A549 (cell line): Measurements from ENCODE around the gene ZNF536. TPM values are rescaled to one million over a fixed set of nuclear protein-coding genes. Genes with fewer than 3 reads are reported as not detected.

Experiments
- ATAC-seq, 2 experiments: fragments of 200-7000 bp in 1 of 2; fragments of >200 bp in 1 of 2; cut with Nextera tagmentation in 1 of 2; cut with Tn5 transposase in 1 of 2; 3 replicates each; pipeline versions ENCODE4 v1.8.0 to v1.9.1; 2018 to 2020; ENCODE audit warnings: mild to moderate bottlenecking in 1 of 2, moderate library complexity in 1 of 2
- CTCF ChIA-PET: fragments of 300-600 bp; sonication (Branson Sonifier 250); formaldehyde crosslinking; extraction: SDS; loops from one replicate; lab custom pipeline; 2021; ENCODE audit warnings: antibody characterized with exemption, inconsistent platforms; lab: Yijun Ruan, JAX
- POLR2A ChIA-PET: fragments of 350-600 bp; formaldehyde crosslinking; extraction: SDS; loops from one replicate; lab custom pipeline; 2021; ENCODE audit warnings: antibody characterized with exemption, inconsistent platforms; lab: Yijun Ruan, JAX
- DNase-seq, 2 experiments: peaks; one replicate each; pipeline versions ENCODE4 v3.0.0 to v3.0.0-alpha.2; 2011 to 2016; ENCODE audit warnings: low read depth in 1 of 2, low spot score in 1 of 2
- FAIRE-seq: peaks from 2 replicates; lab custom pipeline; 2011; peaks lifted over from hg19 to GRCh38; lab: Jason Lieb, UNC
- H3K27ac ChIP-seq, 2 experiments: fragments of >200 bp; sonication (Bioruptor Twin); formaldehyde crosslinking; 3 replicates each; pipeline ENCODE4 v1.5.1; 2016 to 2017
- H3K4me1 ChIP-seq: fragments of >200 bp; sonication (Bioruptor Twin); formaldehyde crosslinking; 3 replicates; pipeline ENCODE4 v1.6.1; 2016
- H3K4me2 ChIP-seq: fragments of >200 bp; sonication (Bioruptor Twin); formaldehyde crosslinking; 3 replicates; pipeline ENCODE4 v1.6.1; 2016
- H3K4me3 ChIP-seq: fragments of >200 bp; sonication (Bioruptor Twin); formaldehyde crosslinking; 3 replicates; pipeline ENCODE4 v1.5.1; 2016
- H3K9me3 ChIP-seq: fragments of >200 bp; sonication (Bioruptor Twin); formaldehyde crosslinking; 3 replicates; pipeline ENCODE4 v1.6.1; 2016
- CHD2 ChIP-seq: fragments of 150-350 bp; IDR thresholded peaks from 2 replicates; pipeline ENCODE4 v1.6.1; 2014; ENCODE audit warnings: low read length; ENCODE audit not compliant: partially characterized antibody
- CHD4 ChIP-seq: fragments of 200-600 bp; sonication (generic); IDR thresholded peaks from 2 replicates; pipeline ENCODE4 v1.6.1; 2016; ENCODE audit warnings: antibody characterized with exemption, mild to moderate bottlenecking, borderline replicate concordance
- EHMT2 ChIP-seq: fragments of 200-600 bp; sonication (generic); IDR thresholded peaks from 2 replicates; pipeline ENCODE4 v1.6.1; 2016; ENCODE audit warnings: antibody characterized with exemption, low read depth, mild to moderate bottlenecking, moderate library complexity
- ESRRA ChIP-seq: fragments of 150-350 bp; IDR thresholded peaks from 2 replicates; pipeline ENCODE4 v1.6.1; 2014; ENCODE audit warnings: mild to moderate bottlenecking, low read length, borderline replicate concordance
- GATA3 ChIP-seq: IDR thresholded peaks from 2 replicates; pipeline ENCODE4 v1.6.1; 2012; ENCODE audit warnings: borderline replicate concordance
- HOXA7 ChIP-seq: fragments of 250-450 bp; sonication (Bioruptor Pico); IDR thresholded peaks from 2 replicates; pipeline ENCODE4 v1.5.0; 2020; ENCODE audit warnings: mild to moderate bottlenecking, moderate library complexity
- JUNB ChIP-seq: fragments of >200 bp; sonication (Bioruptor Twin); formaldehyde crosslinking; IDR thresholded peaks from 2 replicates; pipeline ENCODE4 v1.6.1; 2016
- MAFK ChIP-seq: fragments of 450-650 bp; IDR thresholded peaks from 2 replicates; pipeline ENCODE4 v1.6.1; 2014; ENCODE audit not compliant: partially characterized antibody
- MAZ ChIP-seq: fragments of 150-350 bp; IDR thresholded peaks from 2 replicates; pipeline ENCODE4 v1.6.1; 2014; ENCODE audit warnings: antibody characterized with exemption, low read depth, low read length, borderline replicate concordance
- MYC ChIP-seq: IDR thresholded peaks from 2 replicates; pipeline ENCODE4 v1.6.1; 2012; ENCODE audit warnings: mild to moderate bottlenecking, inconsistent platforms, low read length, improper control_type of control experiment, borderline replicate concordance
- NR3C1 ChIP-seq: fragments of >200 bp; sonication (Bioruptor Twin); formaldehyde crosslinking; IDR thresholded peaks from 3 replicates; pipeline ENCODE4 v1.6.1; 2017
- PHF8 ChIP-seq: fragments of 200-600 bp; sonication (generic); IDR thresholded peaks from 2 replicates; pipeline ENCODE4 v1.6.1; 2016; ENCODE audit warnings: low read depth, mild to moderate bottlenecking, antibody characterized with exemption, moderate library complexity, borderline replicate concordance
- POLR2A ChIP-seq: IDR thresholded peaks from 2 replicates; pipeline ENCODE4 v1.6.1; 2012; ENCODE audit warnings: mild to moderate bottlenecking, low read length
- RAD21 ChIP-seq, 2 experiments: fragments of >200 bp in 1 of 2; sonication (Bioruptor Twin) in 1 of 2; formaldehyde crosslinking in 1 of 2; IDR thresholded peaks in 1 of 2; conservative IDR thresholded peaks in 1 of 2; 2 replicates in 1 of 2; 3 replicates in 1 of 2; pipeline ENCODE4 v1.6.1; 2012 to 2018; ENCODE audit warnings: inconsistent platforms in 1 of 2
- RARB ChIP-seq: fragments of 250-450 bp; sonication (Bioruptor Pico); IDR thresholded peaks from 2 replicates; pipeline ENCODE4 v1.8.0; 2021; ENCODE audit warnings: mild to moderate bottlenecking, moderate library complexity
- RCOR1 ChIP-seq: fragments of 150-350 bp; IDR thresholded peaks from 2 replicates; pipeline ENCODE4 v1.6.1; 2014; ENCODE audit warnings: antibody characterized with exemption, low read length, low read depth
- RFX5 ChIP-seq: fragments of 450-650 bp; IDR thresholded peaks from 2 replicates; pipeline ENCODE4 v1.7.1; 2014; ENCODE audit warnings: antibody characterized with exemption, mild to moderate bottlenecking, moderate library complexity
- RNF2 ChIP-seq: fragments of 200-600 bp; sonication (generic); IDR thresholded peaks from 2 replicates; pipeline ENCODE4 v1.6.1; 2016; ENCODE audit warnings: low read depth, mild to moderate bottlenecking, antibody characterized with exemption, moderate library complexity, borderline replicate concordance
- SMC3 ChIP-seq: fragments of >200 bp; sonication (Bioruptor Twin); formaldehyde crosslinking; IDR thresholded peaks from 3 replicates; pipeline ENCODE4 v1.6.1; 2018; ENCODE audit warnings: inconsistent platforms
- TFCP2L1 ChIP-seq: fragments of 250-450 bp; sonication (Bioruptor Pico); IDR thresholded peaks from 2 replicates; pipeline ENCODE4 v1.5.0; 2021; ENCODE audit warnings: mild to moderate bottlenecking
- WGBS: methylation state at CpG from one replicate; pipeline ENCODE4 v1.1.6; 2017; ENCODE audit errors: missing lambda C conversion rate; 5-methylcytosine and 5-hydroxymethylcytosine counted together
- polyA plus RNA-seq, 4 experiments: library from polyadenylated mRNA; depleted of rRNA in 3 of 4; stranded (reverse); fragments of >200 nt; fragmentation: RNase III in 1 of 4; extraction: RNeasy Plus Mini Kit Qiagen cat#74134 plus additional on column Dnase treatment in 1 of 4; gene quantifications; 2 replicates in 3 of 4; 3 replicates in 1 of 4; pipeline ENCODE4 v1.2.3, GENCODE V29; 2011 to 2017
- TF ChIP-seq, protein P1 (sequence below): IDR thresholded peaks from 2 replicates; pipeline ENCODE4 v1.6.1; 2012; ENCODE audit warnings: low read depth, borderline replicate concordance
- TF ChIP-seq, protein P2 (sequence below): fragments of 450-650 bp; IDR thresholded peaks from 2 replicates; pipeline ENCODE4 v1.6.1; 2014; ENCODE audit warnings: antibody characterized with exemption
- TF ChIP-seq, protein P3 (sequence below): fragments of >200 bp; sonication (Bioruptor Twin); formaldehyde crosslinking; IDR thresholded peaks from 3 replicates; pipeline ENCODE4 v1.6.1; 2016
- TF ChIP-seq, protein P4 (sequence below): fragments of >200 bp; sonication (Bioruptor Twin); formaldehyde crosslinking; IDR thresholded peaks from 2 replicates; pipeline ENCODE4 v1.6.1; 2016
- TF ChIP-seq, protein P5 (sequence below): IDR thresholded peaks from 2 replicates; pipeline ENCODE4 v1.6.1; 2012
- TF ChIP-seq, protein P6 (sequence below): fragments of 150-350 bp; IDR thresholded peaks from 2 replicates; pipeline ENCODE4 v1.6.1; 2014; ENCODE audit warnings: low read depth, mild to moderate bottlenecking, low read length

Gene ZNF536
- polyA plus RNA-seq, 2 of the 4 experiments (the other 2 are of a cell fraction) = not detected

DNA sequence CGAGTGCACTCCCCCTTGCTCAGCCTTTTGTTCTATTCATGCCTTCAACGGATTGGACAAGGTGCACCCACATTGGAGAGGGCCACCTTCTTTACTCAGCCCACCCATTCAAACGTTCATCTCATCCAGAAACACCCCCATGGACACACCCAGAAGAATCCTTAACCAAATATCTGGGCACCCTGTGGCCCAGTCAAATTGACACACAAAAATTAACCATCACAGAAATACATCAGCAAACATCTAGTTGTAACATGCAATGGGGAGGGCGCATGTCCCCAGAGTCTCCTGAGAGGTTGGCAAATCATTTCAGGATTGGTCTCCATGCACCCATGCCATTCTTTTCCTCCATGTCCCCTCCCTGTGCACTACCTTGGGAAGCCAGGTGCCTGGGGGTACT is 167.1 kb downstream of the ZNF536 start:
- Histone ChIP-seq H3K4me1 (no peaks in the 10 kb centered on the region), H3K4me2 (no peak overlapping the region), H3K27ac (no peak overlapping the region), H3K9me3 (peaks cover 2% of the 10 kb centered on the region; the same call in 1 of the 3 replicates), H3K4me3 (no peak overlapping the region)
- no peak for TF ChIP-seq JUNB
- TF ChIP-seq, protein P1, sequence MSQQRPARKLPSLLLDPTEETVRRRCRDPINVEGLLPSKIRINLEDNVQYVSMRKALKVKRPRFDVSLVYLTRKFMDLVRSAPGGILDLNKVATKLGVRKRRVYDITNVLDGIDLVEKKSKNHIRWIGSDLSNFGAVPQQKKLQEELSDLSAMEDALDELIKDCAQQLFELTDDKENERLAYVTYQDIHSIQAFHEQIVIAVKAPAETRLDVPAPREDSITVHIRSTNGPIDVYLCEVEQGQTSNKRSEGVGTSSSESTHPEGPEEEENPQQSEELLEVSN = no peak
- TF ChIP-seq RFX5 = no peak
- no peak for TF ChIP-seq EHMT2
- no peak for TF ChIP-seq NR3C1
- TF ChIP-seq ESRRA = no peak
- no peak for TF ChIP-seq RCOR1
- TF ChIP-seq, protein P2, sequence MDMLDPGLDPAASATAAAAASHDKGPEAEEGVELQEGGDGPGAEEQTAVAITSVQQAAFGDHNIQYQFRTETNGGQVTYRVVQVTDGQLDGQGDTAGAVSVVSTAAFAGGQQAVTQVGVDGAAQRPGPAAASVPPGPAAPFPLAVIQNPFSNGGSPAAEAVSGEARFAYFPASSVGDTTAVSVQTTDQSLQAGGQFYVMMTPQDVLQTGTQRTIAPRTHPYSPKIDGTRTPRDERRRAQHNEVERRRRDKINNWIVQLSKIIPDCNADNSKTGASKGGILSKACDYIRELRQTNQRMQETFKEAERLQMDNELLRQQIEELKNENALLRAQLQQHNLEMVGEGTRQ = no peak
- TF ChIP-seq CHD4 = no peak
- CTCF ChIA-PET = no interaction called here
- FAIRE-seq = peak; percentile 7
- no peak for DNase-seq
- POLR2A ChIA-PET = no interaction called here
- WGBS = 8% methylated on average over 4 of the region's 4 CpGs
- ATAC-seq = no peak

DNA sequence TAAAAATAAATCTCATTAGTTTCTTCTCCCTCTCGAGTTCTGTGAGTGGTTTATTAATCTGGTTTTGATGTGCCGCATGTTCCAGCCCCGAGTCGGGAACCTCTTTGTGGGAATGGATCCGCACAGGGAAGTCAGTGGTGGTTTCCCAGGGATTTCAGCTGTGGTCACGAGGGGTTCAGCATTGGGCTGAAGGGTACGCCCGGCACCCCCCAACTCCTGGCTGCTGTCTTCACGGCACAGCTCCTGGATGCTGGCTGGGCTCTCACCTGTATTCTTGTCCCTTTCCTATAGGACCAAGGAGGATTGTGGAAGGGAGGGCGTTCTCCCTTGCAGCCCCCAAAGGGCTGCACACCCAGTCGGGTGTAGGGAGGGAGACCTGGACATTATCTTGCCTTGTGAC is 167.8 kb downstream of the ZNF536 start:
- POLR2A ChIA-PET = no interaction called here
- TF ChIP-seq GATA3 (no peak), RNF2 (no peak), CHD4 (no peak), RARB (CRISPR knock-in tag) (no peak), RAD21 (conservative IDR thresholded peaks at IDR 0.05 in 1 of 2, IDR thresholded peaks at IDR 0.05 in 1 of 2) (no peak), POLR2A (no peak), SMC3 (no peak), MAFK (no peak), MYC (no peak)
- TF ChIP-seq, protein P3, sequence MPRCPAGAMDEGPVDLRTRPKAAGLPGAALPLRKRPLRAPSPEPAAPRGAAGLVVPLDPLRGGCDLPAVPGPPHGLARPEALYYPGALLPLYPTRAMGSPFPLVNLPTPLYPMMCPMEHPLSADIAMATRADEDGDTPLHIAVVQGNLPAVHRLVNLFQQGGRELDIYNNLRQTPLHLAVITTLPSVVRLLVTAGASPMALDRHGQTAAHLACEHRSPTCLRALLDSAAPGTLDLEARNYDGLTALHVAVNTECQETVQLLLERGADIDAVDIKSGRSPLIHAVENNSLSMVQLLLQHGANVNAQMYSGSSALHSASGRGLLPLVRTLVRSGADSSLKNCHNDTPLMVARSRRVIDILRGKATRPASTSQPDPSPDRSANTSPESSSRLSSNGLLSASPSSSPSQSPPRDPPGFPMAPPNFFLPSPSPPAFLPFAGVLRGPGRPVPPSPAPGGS = no peak
- CTCF ChIA-PET = no interaction called here
- DNase-seq (no peak), ATAC-seq (no peak), FAIRE-seq (no peak)
- WGBS = 16% methylated on average over 11 of the region's 11 CpGs
- Histone ChIP-seq H3K9me3 (peaks cover 2% of the 10 kb centered on the region; the same call in 1 of the 3 replicates), H3K27ac (no peak overlapping the region), H3K4me3 (no peak overlapping the region), H3K4me2 (no peak overlapping the region), H3K4me1 (no peaks in the 10 kb centered on the region)

DNA sequence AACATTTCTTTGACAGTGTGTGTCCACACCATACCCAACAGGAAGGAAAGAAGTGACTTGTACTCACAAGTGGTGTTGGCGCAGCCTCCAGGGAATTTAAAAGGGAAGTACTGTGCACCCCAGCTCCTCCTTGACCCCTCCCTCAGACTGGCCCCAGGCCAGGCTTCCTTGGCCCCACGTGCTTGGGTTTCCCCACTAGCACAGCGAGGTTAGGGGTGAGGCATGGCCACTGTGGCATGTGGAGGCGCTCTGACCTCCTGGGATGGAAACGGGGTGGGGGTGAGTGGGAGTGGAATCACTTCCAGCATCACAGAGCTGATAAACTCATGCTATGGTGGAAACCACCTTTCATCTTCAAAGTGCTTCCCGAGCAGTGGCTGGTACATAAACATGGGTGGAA is 168.6 kb downstream of the ZNF536 start:
- H3K27ac ChIP-seq = no peak overlapping the region
- H3K4me1 ChIP-seq = no peaks in the 10 kb centered on the region
- no peak overlapping the region for H3K4me2 ChIP-seq
- POLR2A ChIA-PET = no interaction called here
- CTCF ChIA-PET = no interaction called here
- H3K4me3 ChIP-seq = no peak overlapping the region
- DNase-seq (no peak), ATAC-seq (no peak), FAIRE-seq (no peak)
- 20% methylated on average over 6 of the region's 6 CpGs for WGBS
- H3K9me3 ChIP-seq = peaks cover 2% of the 10 kb centered on the region; the same call in 1 of the 3 replicates
- no peak for TF ChIP-seq RARB (CRISPR knock-in tag)
- TF ChIP-seq, protein P4, sequence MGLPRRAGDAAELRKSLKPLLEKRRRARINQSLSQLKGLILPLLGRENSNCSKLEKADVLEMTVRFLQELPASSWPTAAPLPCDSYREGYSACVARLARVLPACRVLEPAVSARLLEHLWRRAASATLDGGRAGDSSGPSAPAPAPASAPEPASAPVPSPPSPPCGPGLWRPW = no peak
- no peak for TF ChIP-seq ESRRA
- TF ChIP-seq PHF8 = no peak
- TF ChIP-seq JUNB = no peak
- TF ChIP-seq RCOR1 = no peak
- TF ChIP-seq, protein P5, sequence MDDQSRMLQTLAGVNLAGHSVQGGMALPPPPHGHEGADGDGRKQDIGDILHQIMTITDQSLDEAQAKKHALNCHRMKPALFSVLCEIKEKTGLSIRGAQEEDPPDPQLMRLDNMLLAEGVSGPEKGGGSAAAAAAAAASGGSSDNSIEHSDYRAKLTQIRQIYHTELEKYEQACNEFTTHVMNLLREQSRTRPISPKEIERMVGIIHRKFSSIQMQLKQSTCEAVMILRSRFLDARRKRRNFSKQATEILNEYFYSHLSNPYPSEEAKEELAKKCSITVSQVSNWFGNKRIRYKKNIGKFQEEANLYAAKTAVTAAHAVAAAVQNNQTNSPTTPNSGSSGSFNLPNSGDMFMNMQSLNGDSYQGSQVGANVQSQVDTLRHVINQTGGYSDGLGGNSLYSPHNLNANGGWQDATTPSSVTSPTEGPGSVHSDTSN = no peak
- no peak for TF ChIP-seq CHD4
- TF ChIP-seq HOXA7 (CRISPR knock-in tag) = no peak
- no peak for TF ChIP-seq GATA3
- TF ChIP-seq, protein P6, sequence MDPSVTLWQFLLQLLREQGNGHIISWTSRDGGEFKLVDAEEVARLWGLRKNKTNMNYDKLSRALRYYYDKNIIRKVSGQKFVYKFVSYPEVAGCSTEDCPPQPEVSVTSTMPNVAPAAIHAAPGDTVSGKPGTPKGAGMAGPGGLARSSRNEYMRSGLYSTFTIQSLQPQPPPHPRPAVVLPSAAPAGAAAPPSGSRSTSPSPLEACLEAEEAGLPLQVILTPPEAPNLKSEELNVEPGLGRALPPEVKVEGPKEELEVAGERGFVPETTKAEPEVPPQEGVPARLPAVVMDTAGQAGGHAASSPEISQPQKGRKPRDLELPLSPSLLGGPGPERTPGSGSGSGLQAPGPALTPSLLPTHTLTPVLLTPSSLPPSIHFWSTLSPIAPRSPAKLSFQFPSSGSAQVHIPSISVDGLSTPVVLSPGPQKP = no peak
- TF ChIP-seq MAZ = no peak
- no peak for TF ChIP-seq CHD2
- no peak for TF ChIP-seq TFCP2L1 (CRISPR knock-in tag)
